Fibroblast of lung (primary cell): Measurements from ENCODE around the gene FGF3. TPM values are rescaled to one million over a fixed set of nuclear protein-coding genes. Genes with fewer than 3 reads are reported as not detected.

Experiments used
- DNase-seq, 2 donors: peaks; one replicate each; pipeline versions ENCODE4 v3.0.0 to v3.0.0-alpha.2; 2010; ENCODE audit warnings: low read depth in 2 of 2
- H2AFZ ChIP-seq: 2 replicates; pipeline ENCODE4 v1.5.1; 2012; ENCODE audit warnings: low read length, control low read depth, inconsistent platforms
- H3K27ac ChIP-seq: 2 replicates; pipeline ENCODE4 v1.5.1; 2011; ENCODE audit warnings: low read length, control low read depth; ENCODE audit not compliant: insufficient read depth
- H3K27me3 ChIP-seq: 2 replicates; pipeline ENCODE4 v1.5.1; 2011; ENCODE audit warnings: mild to moderate bottlenecking, low read length; ENCODE audit not compliant: control insufficient read depth, insufficient read depth
- H3K36me3 ChIP-seq: 2 replicates; pipeline ENCODE4 v1.5.1; 2011; ENCODE audit warnings: low read length; ENCODE audit not compliant: control insufficient read depth, insufficient read depth
- H3K4me1 ChIP-seq: 2 replicates; pipeline ENCODE4 v1.5.1; 2011; ENCODE audit warnings: low read length; ENCODE audit not compliant: control insufficient read depth, insufficient read depth; ENCODE audit errors: extremely low read depth
- H3K4me2 ChIP-seq: 2 replicates; pipeline ENCODE4 v1.5.1; 2011; ENCODE audit warnings: low read length, control low read depth; ENCODE audit not compliant: insufficient read depth; ENCODE audit errors: extremely low read depth
- H3K4me3 ChIP-seq, 4 experiments: fragments of 200-600 bp in 1 of 4; sonication (generic) in 1 of 4; replicated peaks in 1 of 4; 2 replicates each; pipeline ENCODE4 v1.5.1; 2011 to 2016; ENCODE audit warnings: low read length in 4 of 4, low read depth in 3 of 4, mild to moderate bottlenecking in 3 of 4, control low read depth in 2 of 4, inconsistent platforms in 1 of 4, mixed read lengths in 1 of 4; ENCODE audit not compliant: insufficient read depth in 1 of 4; ENCODE audit errors: control extremely low read depth in 1 of 4
- H3K79me2 ChIP-seq: 2 replicates; pipeline ENCODE4 v1.5.1; 2012; ENCODE audit warnings: mild to moderate bottlenecking, low read length, inconsistent platforms; ENCODE audit not compliant: control insufficient read depth, insufficient read depth
- H3K9ac ChIP-seq: 2 replicates; pipeline ENCODE4 v1.5.1; 2011; ENCODE audit warnings: mild to moderate bottlenecking, low read length, control low read depth; ENCODE audit not compliant: insufficient read depth
- H3K9me3 ChIP-seq: 2 replicates; pipeline ENCODE4 v1.5.1; 2012; ENCODE audit warnings: low read depth, low read length; ENCODE audit not compliant: control insufficient read depth, insufficient read depth
- H4K20me1 ChIP-seq: 2 replicates; pipeline ENCODE4 v1.5.1; 2011; ENCODE audit warnings: low read length; ENCODE audit not compliant: control insufficient read depth, insufficient read depth; ENCODE audit errors: extremely low read depth
- CTCF ChIP-seq, 2 donors: IDR thresholded peaks in 1 of 2; conservative IDR thresholded peaks in 1 of 2; 1 replicate in 1 of 2; 2 replicates in 1 of 2; pipeline ENCODE4 v1.5.1; 2011 to 2012; ENCODE audit warnings: low read length in 2 of 2, control low read depth in 1 of 2, inconsistent platforms in 1 of 2, low read depth in 1 of 2, mild to moderate bottlenecking in 1 of 2
- EZH2 ChIP-seq: IDR thresholded peaks from 2 replicates; pipeline ENCODE4 v1.5.1; 2012; ENCODE audit warnings: low read length, control low read depth, mild to moderate bottlenecking; ENCODE audit errors: missing control alignments
- polyA plus RNA-seq, 2 donors: library from polyadenylated mRNA; depleted of rRNA in 1 of 2; stranded (reverse) in 1 of 2; unstranded in 1 of 2; fragments of >200 nt; gene quantifications; 2 replicates each; pipeline ENCODE4 v1.2.1, GENCODE V29; 2011 to 2012; ENCODE audit warnings: missing spikeins in 1 of 2
- total RNA-seq: library from RNA; depleted of rRNA; stranded (reverse); fragments of >200 nt; gene quantifications from 2 replicates; pipeline ENCODE4 v1.2.1, GENCODE V29; 2014

FGF3 gene
- total and polyA plus RNA-seq, 2 donors (not counting 1 experiment from before 2014, with no cell fraction given), result not detected

DNA sequence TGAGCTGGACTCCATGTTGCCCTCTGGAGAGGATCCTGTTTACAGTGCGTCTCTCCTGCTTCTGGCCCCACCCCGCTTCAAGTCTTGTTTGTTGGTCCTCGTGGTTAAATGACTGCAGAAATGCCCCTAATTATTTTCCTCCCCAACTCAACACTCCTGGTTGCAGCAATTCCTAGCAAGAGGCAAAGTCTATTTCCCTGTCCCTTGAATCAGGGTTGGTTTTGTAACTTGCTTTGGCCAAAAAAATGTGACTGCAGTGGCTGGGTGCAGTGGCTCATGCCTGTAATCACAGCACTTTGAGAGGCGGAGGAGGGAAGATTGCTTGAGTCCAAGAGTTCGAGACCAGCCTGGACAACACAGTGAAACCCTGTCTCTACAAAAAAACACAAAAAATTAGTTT is 41.0 kb upstream of the FGF3 start:
- Histone ChIP-seq H3K4me3 (no peak overlapping the region), H3K36me3 (no peaks in the 10 kb centered on the region), H4K20me1 (no peaks in the 10 kb centered on the region), H3K27ac (no peak overlapping the region), H3K9me3 (no peaks in the 10 kb centered on the region), H3K79me2 (no peaks in the 10 kb centered on the region), H3K9ac (no peak overlapping the region), H3K4me1 (no peaks in the 10 kb centered on the region), H2AFZ (no peak overlapping the region), H3K4me2 (no peak overlapping the region), H3K27me3 (peaks cover 2% of the 10 kb centered on the region)
- TF ChIP-seq EZH2 (no peak), CTCF (conservative IDR thresholded peaks at IDR 0.05 in 1 of 2, IDR thresholded peaks at IDR 0.05 in 1 of 2; ENCODE audit: low read depth in 1 of 2, low read length in 2 of 2) (no peak)
- no peak for DNase-seq

DNA sequence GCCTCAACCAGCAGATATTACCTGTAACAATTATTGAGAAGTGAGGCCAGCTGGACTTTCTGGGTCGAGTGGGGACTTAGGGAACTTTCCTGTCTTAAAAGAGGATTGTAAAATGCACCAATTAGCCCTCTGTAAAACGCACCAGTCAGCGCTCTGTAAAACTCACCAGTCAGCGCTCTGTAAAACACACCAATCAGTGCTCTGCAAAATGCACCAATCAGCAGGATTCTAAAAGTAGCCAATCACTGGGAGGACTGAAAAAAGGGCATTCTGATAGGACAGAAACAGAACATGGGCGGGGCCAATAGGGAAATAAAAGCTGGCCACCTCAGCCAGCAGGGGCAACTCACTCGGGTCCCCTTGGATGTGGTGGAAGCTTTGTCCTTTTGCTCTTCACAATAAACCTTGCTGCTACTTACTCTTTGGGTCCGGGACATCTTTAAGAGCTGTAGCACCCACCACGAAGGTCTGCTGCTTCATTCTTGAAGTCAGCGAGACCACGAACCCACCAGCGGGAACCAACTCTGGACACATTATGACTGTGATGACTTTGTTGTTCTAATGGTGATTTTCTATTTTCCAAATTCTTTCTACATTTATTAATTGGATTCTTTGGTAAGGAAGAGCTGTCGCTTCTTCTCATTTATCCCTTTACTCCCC is 40.2 kb upstream of the FGF3 start:
- Histone ChIP-seq H4K20me1 (no peaks in the 10 kb centered on the region), H3K79me2 (no peaks in the 10 kb centered on the region), H3K36me3 (no peaks in the 10 kb centered on the region), H2AFZ (no peak overlapping the region), H3K4me1 (no peaks in the 10 kb centered on the region), H3K27me3 (peaks cover 2% of the 10 kb centered on the region), H3K27ac (no peak overlapping the region), H3K4me2 (no peak overlapping the region), H3K4me3 (no peak overlapping the region), H3K9me3 (no peaks in the 10 kb centered on the region), H3K9ac (no peak overlapping the region)
- TF ChIP-seq CTCF (conservative IDR thresholded peaks at IDR 0.05 in 1 of 2, IDR thresholded peaks at IDR 0.05 in 1 of 2; ENCODE audit: low read depth in 1 of 2, low read length in 2 of 2) (no peak), EZH2 (no peak)
- DNase-seq, result no peak

DNA sequence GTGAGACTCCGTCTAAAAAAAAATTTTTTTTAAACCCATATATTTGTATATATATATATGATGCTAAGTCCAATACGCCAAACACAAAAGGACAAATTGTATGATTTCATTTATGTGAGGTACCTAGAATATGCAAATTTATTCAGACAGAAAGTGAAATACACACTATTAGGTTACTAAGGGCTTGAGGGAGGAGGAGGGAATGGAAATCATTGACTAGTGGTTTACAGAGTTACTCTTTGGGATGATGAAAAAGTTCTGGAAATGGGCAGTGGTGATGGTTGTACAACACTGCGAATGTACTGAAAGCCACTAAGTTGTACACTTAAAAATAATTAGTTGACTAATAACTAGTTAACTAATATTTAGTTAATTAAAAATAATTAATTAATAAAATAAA is 36.2 kb upstream of the FGF3 start:
- Histone ChIP-seq H3K27ac (no peak overlapping the region), H3K79me2 (no peaks in the 10 kb centered on the region), H3K4me3 (no peak overlapping the region), H3K4me2 (no peak overlapping the region), H3K27me3 (peaks cover 6% of the 10 kb centered on the region), H4K20me1 (no peaks in the 10 kb centered on the region), H2AFZ (no peak overlapping the region), H3K9ac (no peak overlapping the region), H3K36me3 (no peaks in the 10 kb centered on the region), H3K9me3 (no peaks in the 10 kb centered on the region), H3K4me1 (no peaks in the 10 kb centered on the region)
- DNase-seq, result no peak
- TF ChIP-seq EZH2 (no peak), CTCF (conservative IDR thresholded peaks at IDR 0.05 in 1 of 2, IDR thresholded peaks at IDR 0.05 in 1 of 2; ENCODE audit: low read depth in 1 of 2, low read length in 2 of 2) (no peak)
